ENCODE data around the gene ERFL.
A peak's percentile ranks its signal among the peaks of the same experiment; 100 is the strongest.
"Not testable (repeated sequence)": the region's sequence is repeated elsewhere in the genome, so short reads cannot be mapped to it uniquely, and the experiment has no call there.

Gene ERFL

DNA sequence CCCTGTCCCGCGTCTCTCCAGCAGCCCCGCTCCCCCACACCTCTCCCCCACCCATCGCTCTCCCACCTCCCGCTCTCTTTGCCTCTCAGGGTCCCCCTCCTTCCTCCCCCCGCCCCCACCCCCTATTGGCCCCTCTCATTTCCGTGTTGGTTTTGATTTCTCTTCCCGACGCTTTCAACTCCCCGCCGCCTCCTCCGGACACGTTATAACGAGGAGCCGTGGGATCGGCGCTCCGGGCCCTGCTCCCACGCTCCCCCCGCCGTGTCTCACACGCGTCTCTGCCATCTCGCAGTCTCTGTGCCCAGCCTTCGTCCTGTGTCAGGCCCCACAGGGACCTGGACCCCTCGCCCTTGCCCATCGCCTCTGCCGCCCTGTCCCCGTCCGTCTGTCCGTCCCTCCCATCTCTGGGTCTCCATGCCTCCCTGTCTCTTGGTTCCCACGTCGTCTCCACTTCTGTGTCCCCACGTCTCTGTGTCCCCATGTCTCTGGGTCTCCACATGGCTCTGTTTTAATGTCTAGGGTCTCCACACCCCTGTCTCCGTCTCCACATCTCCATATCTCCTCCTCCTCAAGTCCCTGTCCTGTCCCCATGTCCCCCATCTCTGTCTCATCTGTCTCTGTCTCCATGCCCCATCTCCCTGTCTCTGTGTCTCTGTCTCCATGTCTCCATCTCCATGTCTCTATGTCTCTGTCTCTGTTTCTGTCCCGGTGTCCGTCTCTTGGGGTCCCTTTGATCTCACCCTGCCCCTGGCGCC lies 13.1 kb downstream of the ERFL start (continued):
- TF ChIP-seq, protein P1, sequence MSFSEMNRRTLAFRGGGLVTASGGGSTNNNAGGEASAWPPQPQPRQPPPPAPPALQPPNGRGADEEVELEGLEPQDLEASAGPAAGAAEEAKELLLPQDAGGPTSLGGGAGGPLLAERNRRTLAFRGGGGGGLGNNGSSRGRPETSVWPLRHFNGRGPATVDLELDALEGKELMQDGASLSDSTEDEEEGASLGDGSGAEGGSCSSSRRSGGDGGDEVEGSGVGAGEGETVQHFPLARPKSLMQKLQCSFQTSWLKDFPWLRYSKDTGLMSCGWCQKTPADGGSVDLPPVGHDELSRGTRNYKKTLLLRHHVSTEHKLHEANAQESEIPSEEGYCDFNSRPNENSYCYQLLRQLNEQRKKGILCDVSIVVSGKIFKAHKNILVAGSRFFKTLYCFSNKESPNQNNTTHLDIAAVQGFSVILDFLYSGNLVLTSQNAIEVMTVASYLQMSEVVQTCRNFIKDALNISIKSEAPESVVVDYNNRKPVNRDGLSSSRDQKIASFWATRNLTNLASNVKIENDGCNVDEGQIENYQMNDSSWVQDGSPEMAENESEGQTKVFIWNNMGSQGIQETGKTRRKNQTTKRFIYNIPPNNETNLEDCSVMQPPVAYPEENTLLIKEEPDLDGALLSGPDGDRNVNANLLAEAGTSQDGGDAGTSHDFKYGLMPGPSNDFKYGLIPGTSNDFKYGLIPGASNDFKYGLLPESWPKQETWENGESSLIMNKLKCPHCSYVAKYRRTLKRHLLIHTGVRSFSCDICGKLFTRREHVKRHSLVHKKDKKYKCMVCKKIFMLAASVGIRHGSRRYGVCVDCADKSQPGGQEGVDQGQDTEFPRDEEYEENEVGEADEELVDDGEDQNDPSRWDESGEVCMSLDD (tag by site-specific recombination; IDR thresholded peaks at IDR 0.05), result peak; percentile 44; the same call in 1 of the 2 replicates

DNA sequence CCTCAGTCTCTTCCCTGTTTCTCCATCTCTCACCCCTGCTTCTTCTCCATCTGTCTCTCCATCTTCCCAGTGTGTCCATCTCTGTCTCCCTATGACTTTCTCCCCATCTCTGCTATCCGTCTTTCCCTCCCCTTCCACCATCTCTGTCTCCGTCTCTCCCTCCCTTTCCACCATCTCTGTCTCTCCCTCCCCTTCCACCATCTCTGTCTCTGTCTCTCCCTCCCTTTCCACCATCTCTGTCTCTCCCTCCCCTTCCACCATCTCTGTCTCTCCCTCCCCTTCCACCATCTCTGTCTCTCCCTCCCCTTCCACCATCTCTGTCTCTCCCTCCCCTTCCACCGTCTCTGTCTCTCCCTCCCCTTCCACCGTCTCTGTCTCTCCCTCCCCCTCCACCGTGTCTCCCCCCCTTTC lies 13.8 kb downstream of the ERFL start:
- H3K36me3 ChIP-seq (ENCODE audit: control insufficient read depth in 2 of 2, insufficient read depth in 1 of 2, low read length in 2 of 2); H3K4me1 ChIP-seq (ENCODE audit: control insufficient read depth, insufficient read depth, low read length); H3K27ac ChIP-seq (ENCODE audit: extremely low read depth, low read depth, low read length); CTCF ChIA-PET; POLR2A ChIA-PET; H3K4me3 ChIP-seq (ENCODE audit: low read depth, low read length); H3K9me3 ChIP-seq (ENCODE audit: control insufficient read depth, insufficient read depth, low read depth, low read length): not testable (repeated sequence)
- TF ChIP-seq ZBTB17 (tag by site-specific recombination; IDR thresholded peaks at IDR 0.05) (peak; percentile 69; the same call in 1 of the 2 replicates), BCL11B (tag by site-specific recombination; IDR thresholded peaks at IDR 0.05; ENCODE audit: low read depth) (0 out of 2 replicates have a peak, but pooled peaks have one; percentile 5)

DNA sequence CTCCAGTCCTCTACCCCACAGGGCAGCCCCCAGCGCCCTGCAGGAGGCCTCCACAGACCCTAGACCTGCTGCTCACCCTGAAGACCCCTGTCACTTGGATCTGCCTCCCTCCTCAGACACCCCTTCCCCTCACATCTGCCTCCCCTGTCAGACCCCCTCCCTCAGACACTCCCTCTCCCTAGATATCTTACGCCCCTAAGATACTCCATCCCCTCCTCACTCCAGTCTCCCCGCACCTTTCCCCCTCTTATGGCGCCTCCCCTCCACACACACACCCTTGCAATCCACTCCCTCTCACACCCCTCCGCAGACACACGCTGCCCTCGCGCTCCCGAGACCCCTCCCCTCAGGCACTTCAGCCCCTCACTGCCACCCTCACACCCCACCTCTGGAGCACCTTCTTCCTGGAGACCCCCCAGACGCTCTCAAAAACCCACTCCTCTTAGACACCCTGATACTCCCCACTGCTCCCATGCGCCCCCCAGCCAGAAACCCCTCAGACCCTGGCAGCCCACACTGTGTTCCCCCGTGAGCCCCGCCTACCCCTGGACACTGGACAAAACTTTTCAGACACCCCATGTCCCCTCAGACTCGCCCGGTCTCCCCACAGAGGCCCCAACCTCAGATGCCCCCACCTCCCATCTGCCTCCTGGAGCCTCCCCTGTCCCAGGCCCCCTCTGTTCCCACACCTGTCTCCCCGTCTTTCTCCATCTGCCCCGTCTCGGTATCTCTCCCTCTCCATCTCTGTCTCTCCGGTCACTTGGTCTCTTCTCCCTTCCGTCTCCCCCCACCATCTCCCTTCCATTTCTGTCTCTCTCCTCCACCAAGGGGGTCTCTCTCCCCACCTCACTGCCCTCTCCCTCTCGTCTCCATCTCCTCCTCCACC lies 14.5 kb downstream of the ERFL start:
- H3K4me3 ChIP-seq (ENCODE audit: low read depth, low read length), result no peak overlapping the region
- CTCF ChIA-PET, result no interaction called here
- H3K27ac ChIP-seq (ENCODE audit: extremely low read depth, low read depth, low read length), result no peak overlapping the region
- H3K36me3 ChIP-seq (ENCODE audit: control insufficient read depth in 2 of 2, insufficient read depth in 1 of 2, low read length in 2 of 2), result no peaks in the 10 kb centered on the region
- H3K4me1 ChIP-seq (ENCODE audit: control insufficient read depth, insufficient read depth, low read length), result no peaks in the 10 kb centered on the region
- no peaks in the 10 kb centered on the region for H3K9me3 ChIP-seq (ENCODE audit: control insufficient read depth, insufficient read depth, low read depth, low read length)
- POLR2A ChIA-PET, result no interaction called here
- TF ChIP-seq ZNF292 (tag by site-specific recombination; IDR thresholded peaks at IDR 0.05; ENCODE audit: borderline replicate concordance, low read depth) (no peak), WT1 (tag by site-specific recombination; IDR thresholded peaks at IDR 0.05) (peak; percentile 68; the same call in 1 of the 2 replicates), OVOL3 (tag by site-specific recombination; IDR thresholded peaks at IDR 0.05) (no peak), KLF1 (tag by site-specific recombination; IDR thresholded peaks at IDR 0.05) (peak; percentile 70), ZNF138 (tag by site-specific recombination; IDR thresholded peaks at IDR 0.05; ENCODE audit: borderline replicate concordance) (no peak), ZNF248 (tag by site-specific recombination; IDR thresholded peaks at IDR 0.05) (0 out of 2 replicates have a peak, but pooled peaks have one; percentile 50), ZNF366 (tag by site-specific recombination; conservative IDR thresholded peaks at IDR 0.05) (peak; percentile 91), YY2 (tag by site-specific recombination; IDR thresholded peaks at IDR 0.05) (0 out of 2 replicates have a peak, but pooled peaks have one; percentile 21), BCL11B (tag by site-specific recombination; IDR thresholded peaks at IDR 0.05; ENCODE audit: low read depth) (0 out of 2 replicates have a peak, but pooled peaks have one; percentile 19), KLF9 (tag by site-specific recombination; IDR thresholded peaks at IDR 0.05; ENCODE audit: low read depth) (0 out of 2 replicates have a peak, but pooled peaks have one; percentile 37), ZNF223 (tag by site-specific recombination; IDR thresholded peaks at IDR 0.05) (0 out of 2 replicates have a peak, but pooled peaks have one; percentile 14), ZNF157 (tag by site-specific recombination; IDR thresholded peaks at IDR 0.05) (0 out of 2 replicates have a peak, but pooled peaks have one; percentile 26)
- TF ChIP-seq, protein P2, sequence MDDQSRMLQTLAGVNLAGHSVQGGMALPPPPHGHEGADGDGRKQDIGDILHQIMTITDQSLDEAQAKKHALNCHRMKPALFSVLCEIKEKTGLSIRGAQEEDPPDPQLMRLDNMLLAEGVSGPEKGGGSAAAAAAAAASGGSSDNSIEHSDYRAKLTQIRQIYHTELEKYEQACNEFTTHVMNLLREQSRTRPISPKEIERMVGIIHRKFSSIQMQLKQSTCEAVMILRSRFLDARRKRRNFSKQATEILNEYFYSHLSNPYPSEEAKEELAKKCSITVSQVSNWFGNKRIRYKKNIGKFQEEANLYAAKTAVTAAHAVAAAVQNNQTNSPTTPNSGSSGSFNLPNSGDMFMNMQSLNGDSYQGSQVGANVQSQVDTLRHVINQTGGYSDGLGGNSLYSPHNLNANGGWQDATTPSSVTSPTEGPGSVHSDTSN (CRISPR knock-in tag; IDR thresholded peaks at IDR 0.05), result no peak
- TF ChIP-seq, protein P3, sequence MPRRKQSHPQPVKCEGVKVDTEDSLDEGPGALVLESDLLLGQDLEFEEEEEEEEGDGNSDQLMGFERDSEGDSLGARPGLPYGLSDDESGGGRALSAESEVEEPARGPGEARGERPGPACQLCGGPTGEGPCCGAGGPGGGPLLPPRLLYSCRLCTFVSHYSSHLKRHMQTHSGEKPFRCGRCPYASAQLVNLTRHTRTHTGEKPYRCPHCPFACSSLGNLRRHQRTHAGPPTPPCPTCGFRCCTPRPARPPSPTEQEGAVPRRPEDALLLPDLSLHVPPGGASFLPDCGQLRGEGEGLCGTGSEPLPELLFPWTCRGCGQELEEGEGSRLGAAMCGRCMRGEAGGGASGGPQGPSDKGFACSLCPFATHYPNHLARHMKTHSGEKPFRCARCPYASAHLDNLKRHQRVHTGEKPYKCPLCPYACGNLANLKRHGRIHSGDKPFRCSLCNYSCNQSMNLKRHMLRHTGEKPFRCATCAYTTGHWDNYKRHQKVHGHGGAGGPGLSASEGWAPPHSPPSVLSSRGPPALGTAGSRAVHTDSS (tag by site-specific recombination; IDR thresholded peaks at IDR 0.05), result no peak
- TF ChIP-seq, protein P4, sequence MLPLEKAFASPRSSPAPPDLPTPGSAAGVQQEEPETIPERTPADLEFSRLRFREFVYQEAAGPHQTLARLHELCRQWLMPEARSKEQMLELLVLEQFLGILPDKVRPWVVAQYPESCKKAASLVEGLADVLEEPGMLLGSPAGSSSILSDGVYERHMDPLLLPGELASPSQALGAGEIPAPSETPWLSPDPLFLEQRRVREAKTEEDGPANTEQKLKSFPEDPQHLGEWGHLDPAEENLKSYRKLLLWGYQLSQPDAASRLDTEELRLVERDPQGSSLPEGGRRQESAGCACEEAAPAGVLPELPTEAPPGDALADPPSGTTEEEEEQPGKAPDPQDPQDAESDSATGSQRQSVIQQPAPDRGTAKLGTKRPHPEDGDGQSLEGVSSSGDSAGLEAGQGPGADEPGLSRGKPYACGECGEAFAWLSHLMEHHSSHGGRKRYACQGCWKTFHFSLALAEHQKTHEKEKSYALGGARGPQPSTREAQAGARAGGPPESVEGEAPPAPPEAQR (tag by site-specific recombination; IDR thresholded peaks at IDR 0.05), result no peak
- TF ChIP-seq, protein P1 (tag by site-specific recombination; IDR thresholded peaks at IDR 0.05), result peak; percentile 58; the same call in 1 of the 2 replicates
- TF ChIP-seq, protein P5, sequence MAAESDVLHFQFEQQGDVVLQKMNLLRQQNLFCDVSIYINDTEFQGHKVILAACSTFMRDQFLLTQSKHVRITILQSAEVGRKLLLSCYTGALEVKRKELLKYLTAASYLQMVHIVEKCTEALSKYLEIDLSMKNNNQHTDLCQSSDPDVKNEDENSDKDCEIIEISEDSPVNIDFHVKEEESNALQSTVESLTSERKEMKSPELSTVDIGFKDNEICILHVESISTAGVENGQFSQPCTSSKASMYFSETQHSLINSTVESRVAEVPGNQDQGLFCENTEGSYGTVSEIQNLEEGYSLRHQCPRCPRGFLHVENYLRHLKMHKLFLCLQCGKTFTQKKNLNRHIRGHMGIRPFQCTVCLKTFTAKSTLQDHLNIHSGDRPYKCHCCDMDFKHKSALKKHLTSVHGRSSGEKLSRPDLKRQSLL (tag by site-specific recombination; IDR thresholded peaks at IDR 0.05), result 0 out of 2 replicates have a peak, but pooled peaks have one; percentile 28
